IPS-11a (cell line): ENCODE measurements around the gene COX7C.

Source experiments
- H3K4me3 ChIP-seq: one replicate; pipeline ENCODE4 v1.5.1; 2013; ENCODE audit warnings: low read depth, low read length, control low read depth

COX7C gene

DNA sequence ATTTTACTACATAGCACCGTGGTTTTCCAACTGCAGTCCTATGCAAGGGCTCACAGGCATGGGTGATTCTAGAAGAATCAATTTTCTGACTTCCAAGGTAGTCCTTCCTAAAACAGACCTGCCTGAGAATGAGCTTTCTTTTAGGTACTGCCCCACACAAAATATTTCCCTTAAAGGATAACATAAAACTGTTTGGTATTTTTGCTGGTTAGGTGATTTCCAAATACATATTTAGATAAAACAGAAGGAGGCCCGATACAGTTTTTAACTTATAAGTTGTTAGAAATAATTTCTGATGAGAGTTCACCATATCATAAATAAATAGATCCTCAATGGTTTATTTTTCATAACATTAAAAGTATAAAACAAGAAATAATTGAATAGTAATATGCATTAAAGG lies 46.4 kb downstream of the COX7C start:
- no peak overlapping the region for H3K4me3 ChIP-seq

DNA sequence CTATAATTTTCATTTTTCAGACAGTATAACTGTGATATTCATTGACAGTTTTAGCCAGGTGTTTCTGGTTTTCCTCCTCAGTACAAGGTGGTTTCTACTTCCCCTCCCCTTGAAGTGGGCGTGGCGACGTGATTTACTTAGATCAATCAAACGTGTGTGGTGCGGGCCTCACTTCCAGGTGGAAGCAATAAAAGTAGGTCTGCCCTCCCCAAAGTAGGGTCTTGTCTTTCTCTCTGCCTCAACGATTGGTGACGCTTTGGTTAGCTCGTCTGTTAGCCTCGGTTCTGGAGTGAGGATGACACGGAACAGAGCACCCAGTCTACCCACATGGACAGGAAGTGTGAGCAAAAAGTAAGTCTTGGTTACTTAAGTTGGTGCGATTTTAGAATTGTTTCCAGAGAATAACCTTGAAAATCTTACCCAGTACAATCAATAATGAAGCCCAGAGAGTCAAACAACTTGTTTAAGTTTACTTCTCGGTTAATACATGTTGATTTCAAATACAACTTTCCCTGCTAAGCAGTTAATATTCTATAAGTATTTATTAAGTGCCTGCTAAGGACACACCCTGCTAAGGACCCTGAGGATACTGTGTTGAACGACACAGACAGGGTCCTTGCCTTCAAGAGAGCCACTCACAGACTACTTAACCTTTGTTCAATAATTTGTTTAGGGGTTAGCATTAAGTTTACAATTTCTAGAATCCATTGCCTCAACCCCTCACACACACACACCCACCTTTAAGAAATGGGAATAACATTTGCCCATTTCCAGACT lies 48.4 kb downstream of the COX7C start:
- H3K4me3 ChIP-seq = no peak overlapping the region

DNA sequence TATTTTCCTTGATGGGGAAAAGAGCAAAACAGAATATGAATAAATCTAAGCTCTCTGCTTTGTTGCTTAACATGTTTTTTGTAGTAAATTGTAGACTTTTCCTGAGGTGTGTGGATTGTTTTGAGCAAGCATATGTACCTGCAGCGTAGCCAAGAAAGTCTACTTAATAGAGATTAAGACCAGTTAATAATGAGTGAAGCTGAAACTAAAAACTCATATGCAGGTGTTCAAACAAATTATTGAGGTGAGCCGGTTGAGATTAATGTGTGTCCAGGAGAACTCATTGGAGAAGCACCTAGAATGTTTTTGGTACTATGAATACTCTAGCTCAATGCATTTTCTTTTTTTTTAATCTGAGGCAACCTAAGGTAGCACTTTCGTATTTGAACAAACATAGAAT lies 49.2 kb downstream of the COX7C start:
- no peak overlapping the region for H3K4me3 ChIP-seq
